Panc1 (cell line): ENCODE measurements around the gene SLC25A46. TPM values are rescaled to one million over a fixed set of nuclear protein-coding genes. Genes with fewer than 3 reads are reported as not detected.

ENCODE experiments used
- ATAC-seq: fragments of 200-7000 bp; cut with Tn5 transposase; 2 replicates; pipeline ENCODE4 v1.9.1; 2020; ENCODE audit warnings: mild to moderate bottlenecking, moderate library complexity
- BruUV-seq: library from RNA; stranded (reverse); fragments of 400-500 nt; replicated peaks from 2 replicates; lab custom pipeline; 2021; lab: Mats Ljungman, UMichigan
- CTCF ChIA-PET: fragments of 300-600 bp; sonication (Branson Sonifier 250); formaldehyde crosslinking; loops from one replicate; lab custom pipeline; 2022; ENCODE audit warnings: antibody characterized with exemption; lab: Charles Lee
- POLR2A ChIA-PET: fragments of 300-600 bp; sonication (Branson Sonifier 250); formaldehyde crosslinking; loops from one replicate; lab custom pipeline; 2022; ENCODE audit warnings: antibody characterized with exemption; lab: Charles Lee
- DNase-seq: peaks from one replicate; pipeline ENCODE4 v3.0.0-alpha.2; 2010; ENCODE audit warnings: low read depth, low spot score
- H3K27ac ChIP-seq: 2 replicates; pipeline ENCODE4 v1.5.1; 2011; ENCODE audit warnings: mild to moderate bottlenecking, low read length, inconsistent platforms
- H3K27me3 ChIP-seq: fragments of 200-500 bp; sonication (Bioruptor generic); 2 replicates; pipeline ENCODE4 v1.6.0; 2014; ENCODE audit warnings: low read length, inconsistent platforms; ENCODE audit not compliant: control insufficient read depth, insufficient read depth
- H3K36me3 ChIP-seq: fragments of 200-500 bp; sonication (Bioruptor generic); 2 replicates; pipeline ENCODE4 v1.5.1; 2014; ENCODE audit warnings: inconsistent platforms, mild to moderate bottlenecking, low read length, moderate library complexity; ENCODE audit not compliant: control insufficient read depth, insufficient read depth
- H3K4me1 ChIP-seq: 2 replicates; pipeline ENCODE4 v1.5.1; 2011; ENCODE audit warnings: inconsistent platforms, mild to moderate bottlenecking, low read length, moderate library complexity; ENCODE audit not compliant: control insufficient read depth, insufficient read depth
- H3K4me3 ChIP-seq, 2 experiments: 2 replicates each; pipeline ENCODE4 v1.5.1; 2011 to 2012; ENCODE audit warnings: low read depth in 2 of 2, low read length in 2 of 2, mild to moderate bottlenecking in 2 of 2, inconsistent platforms in 1 of 2, moderate library complexity in 1 of 2
- H3K9me3 ChIP-seq: fragments of 200-500 bp; sonication (Bioruptor generic); 2 replicates; pipeline ENCODE4 v1.5.1; 2014; ENCODE audit warnings: low read depth, mild to moderate bottlenecking, inconsistent platforms, low read length, moderate library complexity; ENCODE audit not compliant: control insufficient read depth, insufficient read depth
- CTCF ChIP-seq: fragments of 450-650 bp; IDR thresholded peaks from 2 replicates; pipeline ENCODE4 v1.5.1; 2017; ENCODE audit warnings: mild to moderate bottlenecking
- POLR2AphosphoS5 ChIP-seq: IDR thresholded peaks from 2 replicates; pipeline ENCODE4 v1.6.1; 2012; ENCODE audit warnings: mild to moderate bottlenecking, low read depth, low read length, moderate library complexity
- REST ChIP-seq, 2 experiments: IDR thresholded peaks; 2 replicates each; pipeline ENCODE4 v1.6.1; 2011 to 2012; ENCODE audit warnings: low read depth in 2 of 2, control low read depth in 1 of 2, low read length in 1 of 2, mild to moderate bottlenecking in 1 of 2, moderate library complexity in 1 of 2; ENCODE audit not compliant: insufficient read depth in 1 of 2
- SIN3A ChIP-seq: IDR thresholded peaks from 2 replicates; pipeline ENCODE4 v1.6.1; 2012; ENCODE audit warnings: low read depth, mild to moderate bottlenecking, low read length, moderate library complexity, borderline replicate concordance; ENCODE audit not compliant: insufficient read depth
- TCF7L2 ChIP-seq: IDR thresholded peaks from 2 replicates; pipeline ENCODE4 v1.6.1; 2011; ENCODE audit warnings: mild to moderate bottlenecking, low read depth, low read length, inconsistent platforms
- in situ Hi-C: cut with HindIII; loops from 2 replicates; pipeline ENCODE4 v1.10.0; 2016; ENCODE audit warnings: low sequenced_read_pairs, low pct_unique_long_range_greater_than_20kb
- intact Hi-C: fragments of 100-400 bp; cut with micrococcal nuclease; formaldehyde crosslinking; loops from one replicate; pipeline ENCODE4 v1.10.0; 2022; ENCODE audit not compliant: unreplicated experiment
- total RNA-seq: library from RNA; stranded (reverse); gene quantifications from one replicate; pipeline ENCODE4 v1.2.1, GENCODE V29; 2021; ENCODE audit not compliant: unreplicated experiment

SLC25A46 gene
- total RNA-seq, 1 experiment from 2014 or later = 34.5 TPM

GRCh38 chr5:110703481-110703880 lies 35.3 kb upstream of the SLC25A46 start:
- no TSS peak for BruUV-seq
- Histone ChIP-seq H3K9me3 (no peaks in the 10 kb centered on the region), H3K4me1 (no peaks in the 10 kb centered on the region), H3K4me3 (no peak overlapping the region), H3K27me3 (no peaks in the 10 kb centered on the region), H3K27ac (no peak overlapping the region), H3K36me3 (no peaks in the 10 kb centered on the region)
- intact Hi-C loops = no loop called here
- DNase-seq (no peak), ATAC-seq (no peak)
- POLR2A ChIA-PET = no interaction called here
- in situ Hi-C loops = no loop called here
- TF ChIP-seq CTCF = no peak
- no peak for TF ChIP-seq TCF7L2
- no peak for TF ChIP-seq POLR2AphosphoS5
- TF ChIP-seq REST (IDR thresholded peaks at IDR 0.05; ENCODE audit: insufficient read depth in 1 of 2, low read depth in 2 of 2, low read length in 1 of 2) = no peak
- no peak for TF ChIP-seq SIN3A
- CTCF ChIA-PET = no interaction called here

GRCh38 chr5:110705349-110705748 lies 33.5 kb upstream of the SLC25A46 start:
- in situ Hi-C loops = no loop called here
- ATAC-seq (no peak), DNase-seq (no peak)
- Histone ChIP-seq H3K27me3 (no peaks in the 10 kb centered on the region), H3K9me3 (no peaks in the 10 kb centered on the region), H3K27ac (no peak overlapping the region), H3K4me3 (no peak overlapping the region), H3K36me3 (no peaks in the 10 kb centered on the region), H3K4me1 (no peaks in the 10 kb centered on the region)
- intact Hi-C loops = no loop called here
- ChIA-PET POLR2A (no interaction called here), CTCF (no interaction called here)
- TF ChIP-seq POLR2AphosphoS5 = no peak
- TF ChIP-seq SIN3A = no peak
- no peak for TF ChIP-seq REST (IDR thresholded peaks at IDR 0.05; ENCODE audit: insufficient read depth in 1 of 2, low read depth in 2 of 2, low read length in 1 of 2)
- no peak for TF ChIP-seq CTCF
- TF ChIP-seq TCF7L2 = no peak
- BruUV-seq = no TSS peak
